ENCODE measurements around the gene TC2N. TPM values are rescaled to one million over a fixed set of nuclear protein-coding genes. Genes with fewer than 3 reads are reported as not detected.
A peak's percentile ranks its signal among the peaks of the same experiment; 100 is the strongest.

TC2N gene
- total and polyA plus RNA-seq, 2 experiments from 2014 or later = 0.05 to 0.77 TPM

DNA sequence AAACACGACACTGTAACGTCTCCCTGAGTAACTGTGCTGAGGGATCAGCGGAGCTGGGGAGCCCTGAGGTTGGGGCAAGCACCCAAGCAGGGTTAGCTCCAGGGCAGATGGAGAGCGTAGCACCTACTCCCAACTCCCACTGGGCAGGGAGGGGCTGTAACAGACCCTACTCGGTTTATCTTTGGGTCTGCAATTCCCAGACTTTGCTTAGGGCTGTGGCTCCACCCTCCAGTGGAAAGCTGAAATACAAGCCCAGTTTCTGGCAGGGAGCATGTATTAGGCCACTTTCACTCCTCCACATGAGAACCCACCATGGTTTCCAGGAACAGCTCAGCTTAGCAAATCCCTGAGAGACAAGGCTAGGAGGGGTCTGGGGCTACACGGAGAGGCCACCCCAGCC is 17.3 kb upstream of the TC2N start:
- no peaks in the 10 kb centered on the region for H3K27me3 ChIP-seq
- peak in 1 of 2 donors; percentile 59 for DNase-seq (ENCODE audit: low read depth in 1 of 2, low spot score in 1 of 2)
- H3K4me1 ChIP-seq (ENCODE audit: low read depth) = no peaks in the 10 kb centered on the region
- TF ChIP-seq, protein P1, sequence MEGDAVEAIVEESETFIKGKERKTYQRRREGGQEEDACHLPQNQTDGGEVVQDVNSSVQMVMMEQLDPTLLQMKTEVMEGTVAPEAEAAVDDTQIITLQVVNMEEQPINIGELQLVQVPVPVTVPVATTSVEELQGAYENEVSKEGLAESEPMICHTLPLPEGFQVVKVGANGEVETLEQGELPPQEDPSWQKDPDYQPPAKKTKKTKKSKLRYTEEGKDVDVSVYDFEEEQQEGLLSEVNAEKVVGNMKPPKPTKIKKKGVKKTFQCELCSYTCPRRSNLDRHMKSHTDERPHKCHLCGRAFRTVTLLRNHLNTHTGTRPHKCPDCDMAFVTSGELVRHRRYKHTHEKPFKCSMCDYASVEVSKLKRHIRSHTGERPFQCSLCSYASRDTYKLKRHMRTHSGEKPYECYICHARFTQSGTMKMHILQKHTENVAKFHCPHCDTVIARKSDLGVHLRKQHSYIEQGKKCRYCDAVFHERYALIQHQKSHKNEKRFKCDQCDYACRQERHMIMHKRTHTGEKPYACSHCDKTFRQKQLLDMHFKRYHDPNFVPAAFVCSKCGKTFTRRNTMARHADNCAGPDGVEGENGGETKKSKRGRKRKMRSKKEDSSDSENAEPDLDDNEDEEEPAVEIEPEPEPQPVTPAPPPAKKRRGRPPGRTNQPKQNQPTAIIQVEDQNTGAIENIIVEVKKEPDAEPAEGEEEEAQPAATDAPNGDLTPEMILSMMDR (IDR thresholded peaks at IDR 0.05; ENCODE audit: low read depth, low read length) = no peak
- H3K36me3 ChIP-seq = no peaks in the 10 kb centered on the region
- no peaks in the 10 kb centered on the region for H3K9me3 ChIP-seq (ENCODE audit: low read depth)
- H3K27ac ChIP-seq = no peak overlapping the region
- H3K4me3 ChIP-seq = no peak overlapping the region

DNA sequence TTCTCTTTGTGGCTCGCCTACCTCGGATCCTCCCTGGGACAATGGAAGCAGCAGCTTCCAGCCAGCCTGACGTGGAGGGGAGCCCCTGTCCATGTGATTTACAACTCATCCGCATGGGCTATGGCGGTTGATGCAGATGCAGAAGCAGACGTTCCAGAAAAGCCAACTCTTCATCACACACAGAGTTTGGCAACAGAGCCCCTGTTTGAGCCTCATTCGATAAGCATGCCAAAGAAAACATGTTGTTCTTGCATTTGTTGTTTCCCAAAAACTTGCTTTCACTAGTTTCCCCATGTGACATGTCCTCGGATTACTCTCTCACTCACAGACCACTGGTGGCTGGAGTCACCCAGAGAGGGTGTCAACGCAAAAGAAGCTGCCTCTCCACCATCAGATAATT is 16.4 kb upstream of the TC2N start:
- no peak overlapping the region for H3K27ac ChIP-seq
- H3K36me3 ChIP-seq = no peaks in the 10 kb centered on the region
- no peaks in the 10 kb centered on the region for H3K27me3 ChIP-seq
- no peak overlapping the region for H3K4me3 ChIP-seq
- TF ChIP-seq, protein P1 (IDR thresholded peaks at IDR 0.05; ENCODE audit: low read depth, low read length) = no peak
- no peaks in the 10 kb centered on the region for H3K9me3 ChIP-seq (ENCODE audit: low read depth)
- no peaks in the 10 kb centered on the region for H3K4me1 ChIP-seq (ENCODE audit: low read depth)
- DNase-seq (ENCODE audit: low read depth in 1 of 2, low spot score in 1 of 2) = peak in 1 of 2 donors; percentile 66

DNA sequence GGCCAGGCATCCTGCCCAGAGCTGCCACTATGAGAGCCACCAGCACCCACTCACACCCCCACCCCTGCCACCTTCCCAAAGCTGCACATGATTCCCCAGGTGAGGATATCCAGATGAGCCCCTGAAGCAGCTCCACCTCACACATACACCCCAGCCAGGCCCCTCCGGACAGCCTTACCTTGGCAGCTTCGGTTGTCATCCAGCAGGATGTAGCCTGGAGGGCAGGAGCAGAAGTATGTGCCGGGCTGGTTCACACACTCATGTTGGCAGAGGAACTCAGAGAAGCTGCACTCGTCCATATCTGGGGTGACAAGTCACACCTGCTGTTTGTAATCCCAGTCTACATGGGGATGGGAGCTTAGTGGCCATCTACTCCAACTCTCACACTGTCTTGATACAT is 15.4 kb upstream of the TC2N start:
- H3K36me3 ChIP-seq = no peaks in the 10 kb centered on the region

DNA sequence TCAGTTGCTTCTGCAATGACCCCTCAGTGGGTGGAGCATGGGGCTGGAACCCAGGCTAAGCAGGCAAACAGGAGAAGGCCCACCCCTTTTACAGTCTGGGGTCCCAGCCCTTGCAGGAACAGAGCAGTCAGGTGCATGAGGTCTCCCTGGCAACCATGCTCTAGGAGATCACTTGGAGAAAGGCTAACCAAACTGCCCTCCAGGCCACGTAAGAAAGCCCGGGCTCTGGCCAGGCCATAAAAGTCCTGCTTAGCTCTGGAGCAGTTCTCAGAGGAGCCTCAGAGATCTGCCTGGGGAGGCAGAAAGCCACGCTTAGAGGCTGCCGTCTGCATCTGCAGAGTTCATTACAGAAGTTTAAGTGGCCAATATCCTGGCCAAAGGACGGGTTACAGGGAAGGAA is 15.0 kb upstream of the TC2N start:
- H3K27me3 ChIP-seq = no peaks in the 10 kb centered on the region
- H3K4me1 ChIP-seq (ENCODE audit: low read depth) = no peaks in the 10 kb centered on the region
- H3K27ac ChIP-seq = no peak overlapping the region
- no peak overlapping the region for H3K4me3 ChIP-seq
- no peak for DNase-seq (ENCODE audit: low read depth in 1 of 2, low spot score in 1 of 2)
- TF ChIP-seq, protein P1 (IDR thresholded peaks at IDR 0.05; ENCODE audit: low read depth, low read length) = no peak
- H3K36me3 ChIP-seq = no peaks in the 10 kb centered on the region
- no peaks in the 10 kb centered on the region for H3K9me3 ChIP-seq (ENCODE audit: low read depth)

More for the DNA sequence above, 15.4 kb upstream of the TC2N start:
- Histone ChIP-seq H3K4me3 (no peak overlapping the region), H3K27ac (no peak overlapping the region), H3K4me1 (ENCODE audit: low read depth) (no peaks in the 10 kb centered on the region), H3K9me3 (ENCODE audit: low read depth) (no peaks in the 10 kb centered on the region), H3K27me3 (no peaks in the 10 kb centered on the region)
- TF ChIP-seq, protein P1 (IDR thresholded peaks at IDR 0.05; ENCODE audit: low read depth, low read length) = no peak
- DNase-seq (ENCODE audit: low read depth in 1 of 2, low spot score in 1 of 2) = no peak

DNA sequence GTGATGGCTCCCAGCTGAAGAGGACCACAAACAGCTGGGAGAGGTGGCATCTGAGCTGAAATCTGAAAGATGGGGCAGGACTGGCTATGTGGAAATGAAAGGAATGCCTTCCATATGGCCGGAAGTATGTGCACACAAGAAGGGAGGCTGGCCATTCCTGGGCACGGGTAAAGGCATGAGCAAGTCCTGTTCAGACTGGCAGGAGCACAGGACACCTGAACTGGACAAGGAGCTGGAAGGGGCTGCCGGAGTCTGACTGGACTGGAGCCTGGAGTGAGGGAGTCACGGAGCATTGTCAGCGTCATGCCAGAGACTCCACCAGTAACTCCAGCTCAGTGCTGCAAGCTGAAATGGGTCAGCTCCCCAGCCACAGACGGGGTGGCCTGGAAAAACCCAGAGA is 11.9 kb upstream of the TC2N start:
- TF ChIP-seq, protein P1 (IDR thresholded peaks at IDR 0.05; ENCODE audit: low read depth, low read length) = no peak
- Histone ChIP-seq H3K4me1 (ENCODE audit: low read depth) (no peaks in the 10 kb centered on the region), H3K27me3 (no peaks in the 10 kb centered on the region), H3K9me3 (ENCODE audit: low read depth) (no peaks in the 10 kb centered on the region), H3K36me3 (no peaks in the 10 kb centered on the region), H3K4me3 (no peak overlapping the region), H3K27ac (no peak overlapping the region)
- no peak for DNase-seq (ENCODE audit: low read depth in 1 of 2, low spot score in 1 of 2)

DNA sequence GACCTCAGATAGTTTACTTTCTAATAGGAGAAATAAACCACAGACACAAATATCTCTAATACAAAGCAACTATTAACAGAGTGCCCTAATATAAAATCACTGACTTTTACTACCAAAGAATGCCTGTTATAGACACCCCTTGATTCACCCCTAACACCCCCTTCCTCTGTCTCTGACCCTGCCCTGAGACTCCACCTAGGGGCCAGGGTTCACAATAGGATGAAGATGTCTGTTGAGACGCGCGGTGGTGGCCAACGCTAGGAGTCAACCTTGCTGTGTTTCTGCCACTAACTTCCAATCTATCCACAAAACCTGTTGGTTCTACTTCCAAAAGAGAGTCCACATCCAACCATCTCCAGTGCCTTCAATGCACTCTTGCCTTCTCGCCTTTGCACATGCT is 10.9 kb upstream of the TC2N start:
- TF ChIP-seq, protein P1 (IDR thresholded peaks at IDR 0.05; ENCODE audit: low read depth, low read length) = no peak
- H3K4me1 ChIP-seq (ENCODE audit: low read depth) = no peaks in the 10 kb centered on the region
- H3K27me3 ChIP-seq = no peaks in the 10 kb centered on the region
- H3K9me3 ChIP-seq (ENCODE audit: low read depth) = no peaks in the 10 kb centered on the region
- H3K4me3 ChIP-seq = no peak overlapping the region
- no peaks in the 10 kb centered on the region for H3K36me3 ChIP-seq
- no peak overlapping the region for H3K27ac ChIP-seq
- no peak for DNase-seq (ENCODE audit: low read depth in 1 of 2, low spot score in 1 of 2)
